Measurements from ENCODE around the gene SLC43A3. TPM values are rescaled to one million over a fixed set of nuclear protein-coding genes. Genes with fewer than 3 reads are reported as not detected.

The SLC43A3 gene
- total RNA-seq, 1 experiment from 2014 or later: 8.6 TPM

DNA sequence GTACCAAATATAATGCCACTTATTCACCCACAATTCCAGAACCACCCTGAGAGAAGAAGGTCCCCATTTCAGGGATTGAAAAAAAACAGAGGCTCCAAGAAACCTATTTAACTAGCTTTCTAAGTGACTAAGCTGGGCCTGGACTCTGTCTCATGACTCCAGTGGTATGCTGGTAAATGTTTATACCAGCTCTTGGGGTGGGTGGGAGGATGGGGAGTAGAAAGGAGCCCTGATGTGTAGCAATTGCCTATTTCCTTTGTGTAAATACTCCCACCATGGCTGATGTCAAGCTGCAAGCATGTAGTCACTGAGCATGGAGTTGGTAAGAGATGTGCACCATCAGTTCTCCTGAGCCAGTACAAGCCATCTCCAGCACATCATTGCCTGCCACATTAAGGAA, 48.7 kb downstream of the SLC43A3 start:
- Histone ChIP-seq H3K9me3 (ENCODE audit: control insufficient read depth, insufficient read depth, low read depth, low read length) (no peaks in the 10 kb centered on the region), H3K4me1 (ENCODE audit: control insufficient read depth, insufficient read depth, low read length) (no peaks in the 10 kb centered on the region; the same call in 1 of the 2 replicates), H3K36me3 (ENCODE audit: control insufficient read depth, insufficient read depth, low read length) (no peaks in the 10 kb centered on the region), H3K27ac (ENCODE audit: low read length) (no peak overlapping the region), H3K27me3 (ENCODE audit: control insufficient read depth, insufficient read depth, low read length) (no peaks in the 10 kb centered on the region; the same call in 1 of the 2 replicates), H3K4me3 (ENCODE audit: low read depth in 2 of 2, low read length in 2 of 2) (no peak overlapping the region)
- DNase-seq (ENCODE audit: low read depth, low spot score) (no peak), ATAC-seq (no peak)
- POLR2A ChIA-PET: interaction anchor here (0.5 to 0.6 kb wide), 2 partner anchors 75 to 431 kb away, joined by 3 to 4 read pairs; no protein-coding TSS in a partner anchor
- CTCF ChIA-PET: interaction anchor here (0.6 kb wide), 2 partner anchors 80 to 264 kb away, joined by 4 to 8 read pairs; no protein-coding TSS in a partner anchor
- in situ Hi-C loops (cut with HindIII; ENCODE audit: low pct_unique_long_range_greater_than_20kb, low sequenced_read_pairs): no loop called here
- intact Hi-C loops (cut with micrococcal nuclease; ENCODE audit: unreplicated experiment): no loop called here
- no TSS peak for BruUV-seq (replicated peaks)
- TF ChIP-seq TCF7L2 (IDR thresholded peaks at IDR 0.05; ENCODE audit: low read depth, low read length) (no peak), SIN3A (IDR thresholded peaks at IDR 0.05; ENCODE audit: borderline replicate concordance, insufficient read depth, low read depth, low read length) (no peak), POLR2AphosphoS5 (IDR thresholded peaks at IDR 0.05; ENCODE audit: low read depth, low read length) (no peak)
- TF ChIP-seq, protein P1, sequence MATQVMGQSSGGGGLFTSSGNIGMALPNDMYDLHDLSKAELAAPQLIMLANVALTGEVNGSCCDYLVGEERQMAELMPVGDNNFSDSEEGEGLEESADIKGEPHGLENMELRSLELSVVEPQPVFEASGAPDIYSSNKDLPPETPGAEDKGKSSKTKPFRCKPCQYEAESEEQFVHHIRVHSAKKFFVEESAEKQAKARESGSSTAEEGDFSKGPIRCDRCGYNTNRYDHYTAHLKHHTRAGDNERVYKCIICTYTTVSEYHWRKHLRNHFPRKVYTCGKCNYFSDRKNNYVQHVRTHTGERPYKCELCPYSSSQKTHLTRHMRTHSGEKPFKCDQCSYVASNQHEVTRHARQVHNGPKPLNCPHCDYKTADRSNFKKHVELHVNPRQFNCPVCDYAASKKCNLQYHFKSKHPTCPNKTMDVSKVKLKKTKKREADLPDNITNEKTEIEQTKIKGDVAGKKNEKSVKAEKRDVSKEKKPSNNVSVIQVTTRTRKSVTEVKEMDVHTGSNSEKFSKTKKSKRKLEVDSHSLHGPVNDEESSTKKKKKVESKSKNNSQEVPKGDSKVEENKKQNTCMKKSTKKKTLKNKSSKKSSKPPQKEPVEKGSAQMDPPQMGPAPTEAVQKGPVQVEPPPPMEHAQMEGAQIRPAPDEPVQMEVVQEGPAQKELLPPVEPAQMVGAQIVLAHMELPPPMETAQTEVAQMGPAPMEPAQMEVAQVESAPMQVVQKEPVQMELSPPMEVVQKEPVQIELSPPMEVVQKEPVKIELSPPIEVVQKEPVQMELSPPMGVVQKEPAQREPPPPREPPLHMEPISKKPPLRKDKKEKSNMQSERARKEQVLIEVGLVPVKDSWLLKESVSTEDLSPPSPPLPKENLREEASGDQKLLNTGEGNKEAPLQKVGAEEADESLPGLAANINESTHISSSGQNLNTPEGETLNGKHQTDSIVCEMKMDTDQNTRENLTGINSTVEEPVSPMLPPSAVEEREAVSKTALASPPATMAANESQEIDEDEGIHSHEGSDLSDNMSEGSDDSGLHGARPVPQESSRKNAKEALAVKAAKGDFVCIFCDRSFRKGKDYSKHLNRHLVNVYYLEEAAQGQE (IDR thresholded peaks at IDR 0.05; ENCODE audit: insufficient read depth in 1 of 2, low read depth in 2 of 2, low read length in 1 of 2): no peak
- TF ChIP-seq, protein P2, sequence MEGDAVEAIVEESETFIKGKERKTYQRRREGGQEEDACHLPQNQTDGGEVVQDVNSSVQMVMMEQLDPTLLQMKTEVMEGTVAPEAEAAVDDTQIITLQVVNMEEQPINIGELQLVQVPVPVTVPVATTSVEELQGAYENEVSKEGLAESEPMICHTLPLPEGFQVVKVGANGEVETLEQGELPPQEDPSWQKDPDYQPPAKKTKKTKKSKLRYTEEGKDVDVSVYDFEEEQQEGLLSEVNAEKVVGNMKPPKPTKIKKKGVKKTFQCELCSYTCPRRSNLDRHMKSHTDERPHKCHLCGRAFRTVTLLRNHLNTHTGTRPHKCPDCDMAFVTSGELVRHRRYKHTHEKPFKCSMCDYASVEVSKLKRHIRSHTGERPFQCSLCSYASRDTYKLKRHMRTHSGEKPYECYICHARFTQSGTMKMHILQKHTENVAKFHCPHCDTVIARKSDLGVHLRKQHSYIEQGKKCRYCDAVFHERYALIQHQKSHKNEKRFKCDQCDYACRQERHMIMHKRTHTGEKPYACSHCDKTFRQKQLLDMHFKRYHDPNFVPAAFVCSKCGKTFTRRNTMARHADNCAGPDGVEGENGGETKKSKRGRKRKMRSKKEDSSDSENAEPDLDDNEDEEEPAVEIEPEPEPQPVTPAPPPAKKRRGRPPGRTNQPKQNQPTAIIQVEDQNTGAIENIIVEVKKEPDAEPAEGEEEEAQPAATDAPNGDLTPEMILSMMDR (IDR thresholded peaks at IDR 0.05): no peak

DNA sequence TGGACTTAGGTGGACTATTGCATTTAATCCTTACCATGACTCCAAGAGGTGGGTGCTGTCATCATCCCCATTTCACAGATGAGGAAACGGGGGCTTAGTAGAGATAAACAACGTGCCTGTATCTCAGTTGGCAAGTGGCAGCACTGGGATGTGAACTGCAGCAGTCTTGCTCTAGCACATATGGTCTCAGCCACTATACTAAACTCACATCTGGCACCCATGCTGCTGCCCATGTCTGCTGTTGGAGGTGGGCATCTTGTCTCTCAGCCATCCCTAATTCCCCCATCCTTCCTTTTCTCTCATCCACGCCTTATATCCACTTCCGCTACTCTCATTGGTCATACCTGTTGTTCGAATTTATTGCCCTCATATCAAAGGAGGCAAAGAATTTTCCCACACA, 49.8 kb downstream of the SLC43A3 start:
- intact Hi-C loops (cut with micrococcal nuclease; ENCODE audit: unreplicated experiment): no loop called here
- CTCF ChIA-PET: no interaction called here
- BruUV-seq (replicated peaks): no TSS peak

More for the DNA sequence above, 49.8 kb downstream of the SLC43A3 start:
- DNase-seq (ENCODE audit: low read depth, low spot score) (no peak), ATAC-seq (no peak; the same call in 1 of the 2 replicates)
- Histone ChIP-seq H3K9me3 (ENCODE audit: control insufficient read depth, insufficient read depth, low read depth, low read length) (no peaks in the 10 kb centered on the region), H3K36me3 (ENCODE audit: control insufficient read depth, insufficient read depth, low read length) (no peaks in the 10 kb centered on the region), H3K27ac (ENCODE audit: low read length) (no peak overlapping the region), H3K27me3 (ENCODE audit: control insufficient read depth, insufficient read depth, low read length) (peaks cover 2% of the 10 kb centered on the region; the same call in 1 of the 2 replicates), H3K4me3 (ENCODE audit: low read depth in 2 of 2, low read length in 2 of 2) (no peak overlapping the region), H3K4me1 (ENCODE audit: control insufficient read depth, insufficient read depth, low read length) (no peaks in the 10 kb centered on the region; the same call in 1 of the 2 replicates)
- in situ Hi-C loops (cut with HindIII; ENCODE audit: low pct_unique_long_range_greater_than_20kb, low sequenced_read_pairs): no loop called here
- POLR2A ChIA-PET: no interaction called here
- no peak for TF ChIP-seq TCF7L2 (IDR thresholded peaks at IDR 0.05; ENCODE audit: low read depth, low read length)
- TF ChIP-seq SIN3A (IDR thresholded peaks at IDR 0.05; ENCODE audit: borderline replicate concordance, insufficient read depth, low read depth, low read length): no peak
- TF ChIP-seq, protein P2 (IDR thresholded peaks at IDR 0.05): no peak
- TF ChIP-seq, protein P1 (IDR thresholded peaks at IDR 0.05; ENCODE audit: insufficient read depth in 1 of 2, low read depth in 2 of 2, low read length in 1 of 2): no peak
- no peak for TF ChIP-seq POLR2AphosphoS5 (IDR thresholded peaks at IDR 0.05; ENCODE audit: low read depth, low read length)

Measured in Panc1 (cell line).